Measurements from ENCODE around the gene SESN3. TPM values are rescaled to one million over a fixed set of nuclear protein-coding genes. Genes with fewer than 3 reads are reported as not detected.
A peak's percentile ranks its signal among the peaks of the same experiment; 100 is the strongest.

SESN3 gene
- polyA plus RNA-seq, 1 donor from 2014 or later, result 11.1 TPM

DNA sequence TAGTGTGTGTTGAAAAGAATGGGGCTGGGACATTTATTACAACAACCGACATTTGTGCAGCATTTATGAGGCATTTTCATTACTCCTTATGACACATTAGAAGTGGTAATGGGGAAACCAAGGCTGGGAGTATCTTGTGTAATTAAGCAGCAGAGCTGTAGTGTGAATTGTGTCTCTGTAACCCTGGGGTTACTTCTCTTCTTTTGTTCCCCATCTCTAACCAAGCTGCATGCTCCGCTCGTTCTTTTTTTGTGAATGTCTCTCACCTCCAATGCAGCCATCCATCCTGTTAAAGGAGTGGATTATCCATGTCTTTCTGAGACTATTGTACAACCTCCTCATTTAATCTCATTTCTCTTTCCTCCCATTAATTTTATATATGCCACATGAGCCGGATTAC, 75.6 kb downstream of the SESN3 start:
- no peak overlapping the region for H3K4me2 ChIP-seq (ENCODE audit: low read length)
- no peaks in the 10 kb centered on the region for H3F3A ChIP-seq (ENCODE audit: insufficient read depth, low read length, poor library complexity, severe bottlenecking)
- H3K9ac ChIP-seq (ENCODE audit: low read length), result no peak overlapping the region
- no peaks in the 10 kb centered on the region for H4K20me1 ChIP-seq (ENCODE audit: insufficient read depth)
- no peak overlapping the region for H3K4me3 ChIP-seq (ENCODE audit: low read length)
- TF ChIP-seq, protein P1, sequence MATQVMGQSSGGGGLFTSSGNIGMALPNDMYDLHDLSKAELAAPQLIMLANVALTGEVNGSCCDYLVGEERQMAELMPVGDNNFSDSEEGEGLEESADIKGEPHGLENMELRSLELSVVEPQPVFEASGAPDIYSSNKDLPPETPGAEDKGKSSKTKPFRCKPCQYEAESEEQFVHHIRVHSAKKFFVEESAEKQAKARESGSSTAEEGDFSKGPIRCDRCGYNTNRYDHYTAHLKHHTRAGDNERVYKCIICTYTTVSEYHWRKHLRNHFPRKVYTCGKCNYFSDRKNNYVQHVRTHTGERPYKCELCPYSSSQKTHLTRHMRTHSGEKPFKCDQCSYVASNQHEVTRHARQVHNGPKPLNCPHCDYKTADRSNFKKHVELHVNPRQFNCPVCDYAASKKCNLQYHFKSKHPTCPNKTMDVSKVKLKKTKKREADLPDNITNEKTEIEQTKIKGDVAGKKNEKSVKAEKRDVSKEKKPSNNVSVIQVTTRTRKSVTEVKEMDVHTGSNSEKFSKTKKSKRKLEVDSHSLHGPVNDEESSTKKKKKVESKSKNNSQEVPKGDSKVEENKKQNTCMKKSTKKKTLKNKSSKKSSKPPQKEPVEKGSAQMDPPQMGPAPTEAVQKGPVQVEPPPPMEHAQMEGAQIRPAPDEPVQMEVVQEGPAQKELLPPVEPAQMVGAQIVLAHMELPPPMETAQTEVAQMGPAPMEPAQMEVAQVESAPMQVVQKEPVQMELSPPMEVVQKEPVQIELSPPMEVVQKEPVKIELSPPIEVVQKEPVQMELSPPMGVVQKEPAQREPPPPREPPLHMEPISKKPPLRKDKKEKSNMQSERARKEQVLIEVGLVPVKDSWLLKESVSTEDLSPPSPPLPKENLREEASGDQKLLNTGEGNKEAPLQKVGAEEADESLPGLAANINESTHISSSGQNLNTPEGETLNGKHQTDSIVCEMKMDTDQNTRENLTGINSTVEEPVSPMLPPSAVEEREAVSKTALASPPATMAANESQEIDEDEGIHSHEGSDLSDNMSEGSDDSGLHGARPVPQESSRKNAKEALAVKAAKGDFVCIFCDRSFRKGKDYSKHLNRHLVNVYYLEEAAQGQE (IDR thresholded peaks at IDR 0.05; ENCODE audit: borderline replicate concordance), result no peak
- TF ChIP-seq, protein P2, sequence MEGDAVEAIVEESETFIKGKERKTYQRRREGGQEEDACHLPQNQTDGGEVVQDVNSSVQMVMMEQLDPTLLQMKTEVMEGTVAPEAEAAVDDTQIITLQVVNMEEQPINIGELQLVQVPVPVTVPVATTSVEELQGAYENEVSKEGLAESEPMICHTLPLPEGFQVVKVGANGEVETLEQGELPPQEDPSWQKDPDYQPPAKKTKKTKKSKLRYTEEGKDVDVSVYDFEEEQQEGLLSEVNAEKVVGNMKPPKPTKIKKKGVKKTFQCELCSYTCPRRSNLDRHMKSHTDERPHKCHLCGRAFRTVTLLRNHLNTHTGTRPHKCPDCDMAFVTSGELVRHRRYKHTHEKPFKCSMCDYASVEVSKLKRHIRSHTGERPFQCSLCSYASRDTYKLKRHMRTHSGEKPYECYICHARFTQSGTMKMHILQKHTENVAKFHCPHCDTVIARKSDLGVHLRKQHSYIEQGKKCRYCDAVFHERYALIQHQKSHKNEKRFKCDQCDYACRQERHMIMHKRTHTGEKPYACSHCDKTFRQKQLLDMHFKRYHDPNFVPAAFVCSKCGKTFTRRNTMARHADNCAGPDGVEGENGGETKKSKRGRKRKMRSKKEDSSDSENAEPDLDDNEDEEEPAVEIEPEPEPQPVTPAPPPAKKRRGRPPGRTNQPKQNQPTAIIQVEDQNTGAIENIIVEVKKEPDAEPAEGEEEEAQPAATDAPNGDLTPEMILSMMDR (IDR thresholded peaks at IDR 0.05; ENCODE audit: poor library complexity, severe bottlenecking), result no peak
- TF ChIP-seq EP300 (conservative IDR thresholded peaks at IDR 0.05; ENCODE audit: poor library complexity, severe bottlenecking), result no peak
- TF ChIP-seq EZH2 (IDR thresholded peaks at IDR 0.05; ENCODE audit: borderline replicate concordance, insufficient read depth, low read length, poor library complexity, severe bottlenecking), result no peak
- TF ChIP-seq POLR2AphosphoS5 (IDR thresholded peaks at IDR 0.05), result no peak
- TF ChIP-seq MXI1 (conservative IDR thresholded peaks at IDR 0.05; ENCODE audit: poor library complexity, severe bottlenecking), result no peak
- TF ChIP-seq SMC3 (conservative IDR thresholded peaks at IDR 0.05; ENCODE audit: poor library complexity), result no peak
- TF ChIP-seq RAD21 (conservative IDR thresholded peaks at IDR 0.05), result no peak
- TF ChIP-seq TAF1 (IDR thresholded peaks at IDR 0.05; ENCODE audit: low read depth), result no peak
- no peaks in the 10 kb centered on the region for H3K9me3 ChIP-seq (ENCODE audit: low read length)
- no peaks in the 10 kb centered on the region for H3K9me2 ChIP-seq (ENCODE audit: insufficient read depth, low read length)
- H3K27me3 ChIP-seq (ENCODE audit: insufficient read depth, low read depth, low read length), result peaks cover 10% of the 10 kb centered on the region
- no peak overlapping the region for H2AFZ ChIP-seq (ENCODE audit: low read depth, low read length)
- no peaks in the 10 kb centered on the region for H3K79me2 ChIP-seq (replicated peaks; ENCODE audit: insufficient read depth, low read length)
- H3K36me3 ChIP-seq (ENCODE audit: insufficient read depth, low read length), result no peaks in the 10 kb centered on the region
- H3K27ac ChIP-seq (ENCODE audit: low read length), result no peak overlapping the region

DNA sequence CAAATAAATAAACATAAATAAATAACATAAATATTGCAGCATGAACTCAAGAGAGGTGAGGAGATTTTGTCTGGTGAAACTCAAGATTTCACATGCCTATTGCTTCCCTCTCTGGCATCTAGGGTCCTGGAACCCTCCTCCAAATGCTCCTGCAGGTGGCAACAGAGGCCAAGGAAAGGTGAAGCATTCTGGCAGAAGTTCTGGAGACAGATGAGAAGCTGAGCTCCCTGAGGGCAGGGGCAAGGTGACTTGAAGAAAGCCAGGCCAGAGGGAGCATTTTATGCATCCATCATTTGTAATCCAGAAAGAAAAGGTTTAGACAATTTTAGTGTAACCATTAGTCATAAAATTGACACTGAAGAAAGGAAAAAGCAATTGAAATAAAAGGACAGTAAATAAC, 76.5 kb downstream of the SESN3 start:
- H3K9me2 ChIP-seq (ENCODE audit: insufficient read depth, low read length), result no peaks in the 10 kb centered on the region
- TF ChIP-seq, protein P1 (IDR thresholded peaks at IDR 0.05; ENCODE audit: borderline replicate concordance), result no peak
- peak; percentile 84 for TF ChIP-seq RAD21 (conservative IDR thresholded peaks at IDR 0.05)
- TF ChIP-seq, protein P2 (IDR thresholded peaks at IDR 0.05; ENCODE audit: poor library complexity, severe bottlenecking), result peak; percentile 74
- TF ChIP-seq MXI1 (conservative IDR thresholded peaks at IDR 0.05; ENCODE audit: poor library complexity, severe bottlenecking), result no peak
- peak; percentile 90 for TF ChIP-seq SMC3 (conservative IDR thresholded peaks at IDR 0.05; ENCODE audit: poor library complexity)
- H3K79me2 ChIP-seq (replicated peaks; ENCODE audit: insufficient read depth, low read length), result no peaks in the 10 kb centered on the region

More for the DNA sequence above, 76.5 kb downstream of the SESN3 start:
- Histone ChIP-seq H2AFZ (ENCODE audit: low read depth, low read length) (no peak overlapping the region), H3K4me3 (ENCODE audit: low read length) (no peak overlapping the region), H3K9ac (ENCODE audit: low read length) (no peak overlapping the region), H4K20me1 (ENCODE audit: insufficient read depth) (no peaks in the 10 kb centered on the region), H3K4me2 (ENCODE audit: low read length) (no peak overlapping the region), H3K27me3 (ENCODE audit: insufficient read depth, low read depth, low read length) (peaks cover 18% of the 10 kb centered on the region), H3K9me3 (ENCODE audit: low read length) (no peaks in the 10 kb centered on the region), H3F3A (ENCODE audit: insufficient read depth, low read length, poor library complexity, severe bottlenecking) (no peaks in the 10 kb centered on the region), H3K36me3 (ENCODE audit: insufficient read depth, low read length) (no peaks in the 10 kb centered on the region), H3K27ac (ENCODE audit: low read length) (no peak overlapping the region)
